Measurements from ENCODE around the gene SMS. TPM values are rescaled to one million over a fixed set of nuclear protein-coding genes. Genes with fewer than 3 reads are reported as not detected.

Gene SMS
- total and polyA plus RNA-seq, 7 donors, result 62.6 to 84.5 (median 65.8) TPM

DNA sequence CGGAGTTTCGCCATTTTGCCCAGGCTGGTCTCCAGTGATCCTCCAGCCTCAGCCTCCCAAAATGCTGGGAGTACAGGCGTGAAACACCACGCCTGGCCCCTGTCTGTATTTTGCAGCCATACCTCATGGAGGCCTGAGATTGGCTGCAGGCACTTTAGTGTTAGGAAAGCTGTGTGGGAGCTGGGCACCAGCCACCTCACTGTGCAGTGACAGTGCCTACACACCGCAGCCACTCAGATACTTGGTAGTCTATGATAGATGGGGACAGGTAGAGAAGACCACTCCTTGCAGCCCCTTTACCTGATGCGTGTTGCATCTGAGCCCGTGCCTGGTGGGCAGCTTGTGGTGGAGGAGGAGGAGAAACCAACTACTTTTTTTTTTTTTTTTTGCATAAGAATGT lies 16.3 kb downstream of the SMS start:
- intact Hi-C loops (cut with DNase I), result no loop called here
- DNase-seq, result no peak
- H3K4me1 ChIP-seq, result peaks cover 0 to 21% (median 13%) of the 10 kb centered on the region in 4 donors
- WGBS, 2 donors, result 95 to 98% methylated on average over 7 of the region's 7 CpGs
- no peaks in the 10 kb centered on the region for H3K9me3 ChIP-seq
- no peak overlapping the region for H3K27ac ChIP-seq
- H3K36me3 ChIP-seq, result no peaks in the 10 kb centered on the region
- H3K4me3 ChIP-seq, result no peak overlapping the region
- TF ChIP-seq EP300 (IDR thresholded peaks at IDR 0.05), result no peak
- TF ChIP-seq POLR2AphosphoS5 (IDR thresholded peaks at IDR 0.05), result no peak
- TF ChIP-seq, protein P1, sequence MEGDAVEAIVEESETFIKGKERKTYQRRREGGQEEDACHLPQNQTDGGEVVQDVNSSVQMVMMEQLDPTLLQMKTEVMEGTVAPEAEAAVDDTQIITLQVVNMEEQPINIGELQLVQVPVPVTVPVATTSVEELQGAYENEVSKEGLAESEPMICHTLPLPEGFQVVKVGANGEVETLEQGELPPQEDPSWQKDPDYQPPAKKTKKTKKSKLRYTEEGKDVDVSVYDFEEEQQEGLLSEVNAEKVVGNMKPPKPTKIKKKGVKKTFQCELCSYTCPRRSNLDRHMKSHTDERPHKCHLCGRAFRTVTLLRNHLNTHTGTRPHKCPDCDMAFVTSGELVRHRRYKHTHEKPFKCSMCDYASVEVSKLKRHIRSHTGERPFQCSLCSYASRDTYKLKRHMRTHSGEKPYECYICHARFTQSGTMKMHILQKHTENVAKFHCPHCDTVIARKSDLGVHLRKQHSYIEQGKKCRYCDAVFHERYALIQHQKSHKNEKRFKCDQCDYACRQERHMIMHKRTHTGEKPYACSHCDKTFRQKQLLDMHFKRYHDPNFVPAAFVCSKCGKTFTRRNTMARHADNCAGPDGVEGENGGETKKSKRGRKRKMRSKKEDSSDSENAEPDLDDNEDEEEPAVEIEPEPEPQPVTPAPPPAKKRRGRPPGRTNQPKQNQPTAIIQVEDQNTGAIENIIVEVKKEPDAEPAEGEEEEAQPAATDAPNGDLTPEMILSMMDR (IDR thresholded peaks at IDR 0.05), result no peak
- no peak for TF ChIP-seq POLR2A (IDR thresholded peaks at IDR 0.05)
- H3K27me3 ChIP-seq, result no peaks in the 10 kb centered on the region

DNA sequence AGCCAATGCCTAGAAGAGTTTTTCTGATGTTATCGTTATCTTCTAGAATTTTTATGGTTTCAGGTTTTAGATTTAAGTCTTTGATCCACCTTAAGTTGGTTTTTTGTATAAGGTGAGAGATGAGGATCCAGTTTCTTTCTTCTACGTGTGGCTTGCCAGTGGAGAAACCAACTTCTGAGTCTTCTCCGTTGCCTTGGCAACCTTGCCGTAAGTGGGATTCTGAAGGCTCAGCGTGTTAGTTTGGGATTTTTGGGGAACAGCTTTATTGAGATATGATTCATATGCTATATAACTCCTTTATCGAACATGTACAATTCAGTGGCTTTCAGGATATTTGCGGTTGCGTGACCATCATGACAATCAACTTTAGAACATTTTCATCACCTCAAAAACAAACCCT lies 17.7 kb downstream of the SMS start:
- TF ChIP-seq POLR2A (IDR thresholded peaks at IDR 0.05) (no peak), POLR2AphosphoS5 (IDR thresholded peaks at IDR 0.05) (no peak), EP300 (IDR thresholded peaks at IDR 0.05) (no peak)
- TF ChIP-seq, protein P1 (IDR thresholded peaks at IDR 0.05), result no peak
- intact Hi-C loops (cut with DNase I), result no loop called here
- Histone ChIP-seq H3K27ac (no peak overlapping the region), H3K9me3 (no peaks in the 10 kb centered on the region), H3K4me1 (peaks cover 0 to 21% (median 15%) of the 10 kb centered on the region in 4 donors), H3K4me3 (no peak overlapping the region), H3K36me3 (no peaks in the 10 kb centered on the region), H3K27me3 (no peaks in the 10 kb centered on the region)
- WGBS, 2 donors, result 76 to 81% methylated on average over 8 of the region's 8 CpGs
- no peak for DNase-seq

DNA sequence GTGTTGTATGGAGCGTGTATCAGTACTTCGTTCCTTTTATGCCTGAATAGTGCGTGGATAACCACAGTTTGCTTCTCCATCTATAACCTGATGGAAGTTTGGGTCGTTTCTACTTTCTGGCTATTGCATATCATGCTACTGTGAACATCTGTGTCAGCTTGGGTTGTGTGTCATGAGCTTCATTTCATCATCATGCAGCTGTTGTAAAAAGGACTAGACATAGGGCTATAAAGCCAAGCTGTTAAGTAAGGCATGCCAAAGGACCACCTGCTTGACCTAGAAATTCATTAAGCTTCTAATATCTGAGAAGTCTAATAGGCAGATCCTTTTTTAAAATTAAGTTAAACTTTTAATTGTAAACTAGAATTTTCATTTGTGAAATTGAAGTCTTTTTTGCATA lies 18.4 kb downstream of the SMS start:
- Histone ChIP-seq H3K4me1 (peaks cover 0 to 26% (median 22%) of the 10 kb centered on the region in 4 donors), H3K27me3 (no peaks in the 10 kb centered on the region), H3K4me3 (no peak overlapping the region), H3K9me3 (no peaks in the 10 kb centered on the region), H3K27ac (no peak overlapping the region), H3K36me3 (no peaks in the 10 kb centered on the region)
- intact Hi-C loops (cut with DNase I), result no loop called here
- WGBS, 2 donors, result 74 to 88% methylated on average over 4 of the region's 4 CpGs
- DNase-seq, result no peak
- TF ChIP-seq POLR2AphosphoS5 (IDR thresholded peaks at IDR 0.05), result peak in 1 of 4 donors; percentile 51
- no peak for TF ChIP-seq POLR2A (IDR thresholded peaks at IDR 0.05)
- no peak for TF ChIP-seq EP300 (IDR thresholded peaks at IDR 0.05)

DNA sequence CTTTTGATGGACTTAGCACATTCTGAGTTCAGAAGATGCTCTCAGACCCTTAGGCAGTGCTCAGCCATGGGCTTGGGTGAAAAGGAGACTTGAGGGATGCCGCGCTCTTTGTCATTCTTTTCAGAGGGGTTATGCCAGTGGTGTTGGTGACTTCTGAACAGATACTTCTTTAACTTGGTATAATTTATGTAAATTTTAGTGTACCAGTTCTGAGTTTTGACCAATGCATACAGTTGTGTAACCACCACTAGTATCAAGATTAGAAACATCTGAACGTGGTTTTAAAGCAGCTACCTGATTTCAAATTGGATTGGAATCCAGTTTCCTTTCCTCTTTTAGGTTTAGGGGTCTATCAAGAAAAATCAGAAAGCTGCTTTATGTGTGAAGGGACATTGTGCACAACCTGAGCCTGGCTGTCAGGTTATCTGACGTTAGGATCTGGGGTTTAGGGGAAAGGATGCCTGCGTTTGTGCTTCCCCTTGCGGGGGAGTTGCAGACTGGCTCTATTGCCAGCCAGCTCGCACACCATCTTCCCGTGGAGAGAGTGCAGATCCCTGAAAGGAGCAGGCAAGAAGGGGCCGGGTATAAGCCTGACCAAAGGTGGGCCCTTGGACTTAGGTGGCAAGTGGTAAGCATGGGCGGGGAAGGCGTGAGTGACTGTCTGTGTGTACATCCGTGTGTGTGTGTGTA lies 19.0 kb downstream of the SMS start:
- intact Hi-C loops (cut with DNase I), result loop anchor here (10.0 kb wide), 2 partner anchors 205 to 1435 kb away; partner anchors contain the start of gene SMPX
- no peak overlapping the region for H3K4me3 ChIP-seq
- 61 to 81% methylated on average over 12 of the region's 12 CpGs for WGBS, 2 donors
- no peaks in the 10 kb centered on the region for H3K9me3 ChIP-seq
- DNase-seq, result no peak
- H3K36me3 ChIP-seq, result no peaks in the 10 kb centered on the region
- TF ChIP-seq POLR2A (IDR thresholded peaks at IDR 0.05) (no peak), POLR2AphosphoS5 (IDR thresholded peaks at IDR 0.05) (no peak), EP300 (IDR thresholded peaks at IDR 0.05) (no peak)
- TF ChIP-seq, protein P1 (IDR thresholded peaks at IDR 0.05), result no peak
- H3K27ac ChIP-seq, result no peak overlapping the region
- H3K4me1 ChIP-seq, result peaks cover 0 to 32% (median 23%) of the 10 kb centered on the region in 4 donors
- H3K27me3 ChIP-seq, result no peaks in the 10 kb centered on the region

DNA sequence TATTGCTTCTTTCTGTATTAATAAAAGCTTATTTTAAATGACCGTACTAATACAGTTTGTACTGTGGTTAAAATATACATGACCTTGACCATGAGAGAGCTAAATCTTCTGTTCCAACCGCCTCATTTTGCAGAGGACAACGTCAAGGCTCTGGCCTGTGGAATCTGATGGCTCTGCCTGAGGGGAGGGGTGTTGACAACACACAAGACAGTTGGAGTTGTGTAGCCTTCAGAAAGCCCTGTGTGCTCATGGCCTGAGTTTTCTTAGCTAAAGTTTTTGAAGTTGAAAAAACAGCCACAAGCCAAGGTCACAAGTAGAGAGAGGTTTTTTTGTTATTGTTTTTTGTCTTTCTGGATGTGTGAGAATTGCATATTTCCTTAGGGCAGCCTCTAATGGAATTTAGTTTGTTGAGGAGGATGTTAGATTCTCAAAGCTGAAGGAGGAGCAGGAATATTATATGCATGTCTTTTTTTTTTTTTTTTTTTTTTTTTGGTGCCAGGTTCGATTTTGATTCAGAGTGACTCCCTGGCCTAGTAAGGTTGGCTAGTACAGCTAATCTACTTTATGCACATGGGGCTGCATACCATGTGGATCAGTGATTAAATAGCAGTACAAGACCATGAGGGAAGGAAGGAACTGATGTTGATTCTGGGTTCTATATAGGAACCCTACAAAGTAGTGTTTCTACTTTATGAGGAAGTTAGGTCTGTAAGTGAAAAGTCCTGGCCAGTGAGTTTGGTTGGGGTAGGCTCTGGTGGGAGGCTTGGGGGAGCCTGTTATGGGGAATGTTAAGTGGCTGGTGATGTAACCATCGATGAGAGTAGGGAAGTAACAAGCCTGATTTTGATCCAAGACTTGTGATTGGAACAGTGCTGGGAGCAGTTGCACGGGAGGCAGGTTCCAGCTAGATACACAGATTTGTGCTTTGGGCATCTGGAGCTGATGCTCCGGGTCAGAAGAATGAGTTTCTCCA lies 20.3 kb downstream of the SMS start:
- 58 to 68% methylated on average over 7 of the region's 7 CpGs for WGBS, 2 donors
- no peak for DNase-seq
- H3K27ac ChIP-seq, result peak overlapping the region in 2 of 4 donors; percentile 14 to 47
- no peaks in the 10 kb centered on the region for H3K36me3 ChIP-seq
- intact Hi-C loops (cut with DNase I), result loop anchor here (10.0 kb wide), 2 partner anchors 206 to 1436 kb away; partner anchors contain the start of gene SMPX
- H3K27me3 ChIP-seq, result no peaks in the 10 kb centered on the region
- H3K9me3 ChIP-seq, result no peaks in the 10 kb centered on the region
- TF ChIP-seq POLR2A (IDR thresholded peaks at IDR 0.05), result no peak
- TF ChIP-seq, protein P1 (IDR thresholded peaks at IDR 0.05), result no peak
- peaks cover 0 to 32% (median 18%) of the 10 kb centered on the region in 4 donors for H3K4me1 ChIP-seq
- H3K4me3 ChIP-seq, result no peak overlapping the region
